HG03457 (cell line): Measurements from ENCODE around the gene TSPAN10.
"Not testable (repeated sequence)": the region's sequence is repeated elsewhere in the genome, so short reads cannot be mapped to it uniquely, and the experiment has no call there.

Experiments
- ATAC-seq: cut with Tn5 transposase; IDR thresholded peaks from one replicate; pipeline ENCODE4 v1.9.1; 2021; ENCODE audit warnings: moderate number of reproducible peaks; ENCODE audit not compliant: unreplicated experiment

TSPAN10 gene

GRCh38 chr17:81636505-81637288, at the start of gene TSPAN10, which contains the start of gene NPLOC4:
TSPAN10 (plus strand) TSS chr17:81637196; CDS start chr17:81642413, 5,217 bp downstream.
NPLOC4 (minus strand) TSS chr17:81637112; CDS start chr17:81636930, 182 bp downstream.
- ATAC-seq, result no peak

DNA sequence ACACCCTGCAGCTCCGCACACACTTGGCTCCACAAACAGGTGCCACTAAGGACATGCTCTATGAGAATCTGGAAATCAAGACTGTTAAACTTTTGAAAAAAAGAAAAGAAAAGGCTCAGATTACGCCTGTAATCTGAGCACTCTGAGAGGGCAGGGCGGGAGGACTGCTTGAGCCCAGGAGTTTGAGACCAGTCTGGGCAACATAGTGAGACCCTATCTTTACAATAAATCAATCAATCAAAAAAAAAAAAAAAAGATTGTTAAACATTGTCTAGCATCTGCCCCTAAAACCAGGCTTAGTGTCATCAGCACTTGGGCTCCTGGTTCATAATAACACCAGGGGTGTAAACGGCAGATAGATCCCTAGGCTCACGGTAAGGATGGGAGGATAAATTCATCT, 47.4 kb upstream of the TSPAN10 start:
- ATAC-seq, result no peak

- ATAC-seq, result no peak
Measured at GRCh38 chr17:81590121-81590520, 46.9 kb upstream of the TSPAN10 start.

DNA sequence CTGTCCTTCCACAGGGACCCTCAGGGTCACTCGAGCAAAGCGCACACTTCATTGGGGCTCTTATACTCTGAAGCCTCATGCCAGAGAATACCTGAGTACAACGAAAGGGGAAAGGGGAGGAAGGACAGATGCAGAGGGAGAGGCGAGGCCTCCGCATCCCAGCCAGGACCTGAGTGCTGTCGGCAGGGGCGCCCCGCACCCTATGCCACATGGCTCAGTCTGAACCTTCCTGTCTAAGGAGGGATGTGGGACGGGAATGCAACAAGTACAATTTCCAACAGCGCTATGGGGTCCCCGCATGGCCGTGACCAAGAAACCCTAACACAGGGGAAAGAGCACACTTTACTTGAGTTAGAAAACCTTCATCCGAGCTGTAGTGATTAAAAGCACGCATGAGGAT, 45.0 kb upstream of the TSPAN10 start:
- ATAC-seq, result no peak

DNA sequence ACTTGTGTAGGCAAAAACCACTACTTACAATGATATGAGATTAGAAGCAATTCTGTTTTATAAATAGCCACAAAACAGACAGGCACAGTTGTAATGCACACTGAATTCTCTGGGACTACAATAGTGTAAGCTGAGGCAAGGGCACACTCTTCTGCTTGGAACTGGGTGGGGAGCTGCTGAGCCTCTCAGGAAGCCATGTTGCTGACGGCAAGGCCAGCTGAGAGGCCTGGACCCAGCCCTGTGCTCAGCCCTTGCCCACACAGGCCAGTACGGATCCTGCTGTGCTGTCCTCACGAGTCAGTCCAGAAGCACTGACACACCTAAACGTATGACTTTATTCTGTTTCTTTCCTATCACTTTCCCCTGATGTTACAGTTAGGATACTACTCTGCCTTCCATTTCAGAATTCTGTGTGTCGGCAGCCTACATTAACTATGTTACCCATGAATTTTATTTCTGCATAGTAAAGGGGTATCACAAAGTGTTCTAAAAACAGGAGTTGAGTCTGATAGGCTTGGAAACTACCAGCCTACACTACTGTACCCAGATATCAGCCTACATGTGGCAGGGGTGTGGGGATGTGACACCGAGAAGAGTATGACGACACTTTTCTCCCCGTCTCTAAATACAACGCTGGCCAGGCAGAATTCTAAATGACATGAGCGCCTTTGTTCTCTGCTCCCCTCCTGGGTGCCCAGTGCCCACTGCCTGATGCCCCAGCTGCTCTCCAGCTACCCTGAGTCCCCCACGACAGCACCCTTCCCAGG, 43.7 kb upstream of the TSPAN10 start:
- no peak for ATAC-seq

- no peak for ATAC-seq
Measured at GRCh38 chr17:81599719-81600486, 37.1 kb upstream of the TSPAN10 start.

GRCh38 chr17:81601525-81602120, 35.4 kb upstream of the TSPAN10 start:
- ATAC-seq, result no peak

GRCh38 chr17:81603846-81604610, 33.0 kb upstream of the TSPAN10 start:
- ATAC-seq, result no peak

DNA sequence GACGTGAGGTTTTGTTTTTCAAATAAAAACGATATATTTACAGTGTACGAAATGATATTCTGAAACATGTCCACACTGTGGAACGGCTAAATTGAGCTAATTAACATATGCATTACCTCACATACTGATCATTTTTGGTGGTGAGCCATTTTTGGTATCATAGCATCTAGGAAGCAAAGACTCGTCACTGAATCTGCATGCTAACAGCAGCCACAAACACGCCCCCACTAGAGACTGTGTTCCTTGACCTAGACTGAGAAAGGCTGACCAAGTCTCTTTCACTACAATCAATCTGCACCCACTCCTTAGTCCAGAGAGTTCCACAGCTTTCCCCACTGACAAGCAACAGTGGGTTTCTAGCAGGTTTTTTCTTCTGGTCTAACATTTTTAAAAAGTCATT, 29.6 kb upstream of the TSPAN10 start:
- ATAC-seq, result no peak

DNA sequence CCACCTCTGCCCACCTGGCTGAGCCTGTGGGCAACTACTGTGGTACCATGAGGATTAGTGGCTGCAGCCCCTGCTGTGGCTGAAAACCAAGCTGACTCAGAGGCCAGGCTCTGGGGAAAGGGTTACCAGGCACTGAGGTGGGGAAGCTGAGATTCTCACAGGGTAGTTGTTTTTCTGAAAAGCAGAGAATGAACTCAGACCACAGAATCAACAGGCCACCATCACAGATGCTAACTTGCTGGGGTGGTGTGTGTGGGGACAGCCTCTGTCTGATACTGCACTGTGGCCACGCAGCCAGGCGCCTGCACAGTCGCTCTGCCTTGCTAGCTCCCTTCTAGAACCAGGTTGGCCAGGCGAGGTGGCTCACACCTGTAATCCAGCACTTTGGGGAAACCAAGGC, 28.9 kb upstream of the TSPAN10 start:
- ATAC-seq, result no peak

DNA sequence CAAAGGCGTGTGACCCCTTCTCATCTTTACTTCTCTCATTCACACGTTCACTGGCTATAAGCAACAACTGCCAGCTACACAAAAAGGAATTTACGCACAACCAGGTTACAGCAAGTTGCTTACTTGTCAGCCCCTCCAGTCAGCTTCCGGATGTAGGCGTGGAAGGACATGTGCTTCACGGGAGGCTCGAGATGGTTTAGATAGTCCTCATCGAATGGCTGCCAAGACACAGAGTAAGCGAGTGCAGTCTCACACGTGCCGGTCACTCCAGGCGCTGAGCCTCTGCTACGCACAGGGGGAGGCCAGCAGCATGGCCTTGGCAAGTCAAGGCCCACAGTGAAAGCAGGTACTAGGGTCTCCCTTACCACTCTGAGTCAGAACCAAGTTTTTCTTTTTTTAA, 28.4 kb upstream of the TSPAN10 start:
- no peak for ATAC-seq

DNA sequence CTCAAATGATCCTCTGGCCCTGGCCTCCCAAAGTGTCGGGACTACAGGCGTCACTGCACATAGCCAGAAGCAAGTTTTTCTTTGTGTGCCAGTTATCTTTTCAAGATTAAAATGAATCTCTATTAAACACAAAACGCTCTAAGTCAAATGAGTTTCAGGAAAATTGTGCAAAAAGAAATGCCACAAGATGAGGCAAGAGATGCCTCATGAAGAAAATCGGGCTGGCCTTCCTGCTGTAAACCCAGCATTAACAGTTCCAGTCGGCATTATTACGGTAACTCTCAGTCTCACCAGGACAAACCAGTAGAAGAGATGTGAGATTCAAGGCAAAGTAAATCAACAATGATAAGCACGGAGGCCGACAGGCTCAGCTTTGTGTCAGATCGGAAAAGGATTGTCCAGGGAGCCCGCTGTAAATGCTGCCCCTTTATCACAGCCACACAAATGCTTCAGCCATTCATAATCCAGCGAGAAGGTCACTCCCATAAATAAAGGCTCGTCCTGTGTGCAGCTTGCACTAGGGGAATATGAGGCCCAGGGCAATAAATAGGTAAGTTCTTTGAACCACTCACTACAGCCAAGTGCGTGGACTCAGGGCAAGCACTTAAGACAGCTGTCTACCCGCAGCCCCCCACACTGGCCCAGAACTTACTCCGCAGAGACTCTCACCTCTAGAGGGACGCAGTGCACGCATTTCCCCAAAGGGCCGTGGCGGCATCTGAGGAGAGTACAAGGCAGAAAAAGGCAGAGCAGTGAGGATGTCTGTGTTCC, 27.3 kb upstream of the TSPAN10 start:
- no peak for ATAC-seq

- no peak for ATAC-seq
Measured at GRCh38 chr17:81612172-81612970, 24.6 kb upstream of the TSPAN10 start.

GRCh38 chr17:81615401-81615930, 21.5 kb upstream of the TSPAN10 start:
- no peak for ATAC-seq

DNA sequence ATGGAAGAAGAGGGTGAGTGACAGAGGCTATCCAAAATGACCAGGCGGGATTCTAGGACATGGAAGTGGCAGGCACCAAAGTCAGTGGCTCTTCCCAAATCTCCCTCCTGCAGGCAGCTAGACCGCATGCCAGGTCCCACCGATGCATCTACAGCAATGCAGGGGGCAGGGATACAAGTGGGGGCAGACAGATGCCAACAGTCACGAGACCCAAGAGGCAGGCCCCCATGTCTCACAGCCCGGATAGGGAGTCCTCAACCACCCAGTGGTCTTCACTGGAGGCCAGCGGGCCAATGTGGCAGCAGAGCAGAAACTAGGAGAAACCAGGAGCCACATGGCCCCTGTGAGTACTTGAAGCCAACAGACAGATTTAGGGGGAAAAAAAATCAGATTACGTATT, 20.1 kb upstream of the TSPAN10 start:
- ATAC-seq, result no peak

DNA sequence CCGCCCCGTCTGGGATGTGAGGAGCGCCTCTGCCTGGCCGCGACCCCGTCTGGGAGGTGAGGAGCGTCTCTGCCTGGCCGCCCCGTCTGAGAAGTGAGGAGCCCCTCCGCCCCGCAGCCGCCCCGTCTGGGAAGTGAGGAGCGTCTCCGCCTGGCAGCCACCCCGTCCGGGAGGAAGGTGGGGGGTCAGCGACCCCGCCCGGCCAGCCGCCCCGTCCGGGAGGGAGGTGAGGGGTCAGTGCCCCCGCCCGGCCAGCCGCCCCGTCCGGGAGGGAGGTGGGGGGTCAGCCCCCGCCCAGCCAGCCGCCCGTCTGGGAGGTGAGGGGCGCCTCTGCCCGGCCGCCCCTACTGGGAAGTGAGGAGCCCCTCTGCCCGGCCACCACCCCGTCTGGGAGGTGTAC, 18.7 kb upstream of the TSPAN10 start:
- not testable (repeated sequence) for ATAC-seq

GRCh38 chr17:81621494-81622130, 15.4 kb upstream of the TSPAN10 start:
- ATAC-seq, result no peak

DNA sequence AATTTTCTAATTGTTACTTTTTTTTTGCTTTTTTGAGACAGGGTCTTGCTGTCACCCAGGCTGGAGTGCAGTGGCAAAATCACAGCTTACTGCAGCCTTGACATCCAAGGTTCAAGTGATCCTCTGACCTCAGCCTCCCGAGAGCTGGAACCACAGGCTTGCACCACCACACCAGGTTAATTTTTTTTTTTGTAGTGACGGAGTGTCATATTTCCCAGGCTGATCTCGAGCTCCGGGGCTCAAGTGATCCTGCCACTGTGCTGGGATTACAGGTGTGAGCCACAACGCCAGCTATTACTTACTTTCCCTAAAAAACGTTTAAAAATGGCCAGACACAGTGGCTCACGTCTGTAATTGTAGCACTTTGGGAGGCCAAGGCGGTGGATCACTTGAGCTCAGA, 6.7 kb upstream of the TSPAN10 start:
- ATAC-seq, result no peak
